Activated T-cell treated with anti-CD3 and anti-CD28 coated beads, Interleukin-2, amount 50 U/mL, for 24 hours (primary cell): ENCODE results near the gene METRNL.
"Not testable (repeated sequence)": the region's sequence is repeated elsewhere in the genome, so short reads cannot be mapped to it uniquely, and the experiment has no call there.

Experiments used
- DNase-seq: peaks from one replicate; pipeline ENCODE4 v3.0.0-alpha.2; 2020
- H3K27ac Mint-ChIP-seq: 2 replicates; pipeline ENCODE4 v1.8.0; 2020; ENCODE audit warnings: mild to moderate bottlenecking, mixed read lengths
- H3K27me3 Mint-ChIP-seq: 2 replicates; pipeline ENCODE4 v1.8.0; 2020; ENCODE audit warnings: mixed read lengths
- H3K36me3 Mint-ChIP-seq: 2 replicates; pipeline ENCODE4 v1.8.0; 2020; ENCODE audit warnings: low read depth, mixed read lengths
- H3K4me1 Mint-ChIP-seq: 2 replicates; pipeline ENCODE4 v1.8.0; 2020; ENCODE audit warnings: low read depth, mixed read lengths
- H3K4me3 Mint-ChIP-seq: 2 replicates; pipeline ENCODE4 v1.8.0; 2020; ENCODE audit warnings: mild to moderate bottlenecking, moderate library complexity, mixed read lengths
- H3K9me3 Mint-ChIP-seq: 2 replicates; pipeline ENCODE4 v1.8.0; 2020; ENCODE audit warnings: mixed read lengths

Gene METRNL

GRCh38 chr17:83125515-83126274 is 46.3 kb downstream of the METRNL start:
- no peaks in the 10 kb centered on the region for H3K36me3 Mint-ChIP-seq
- H3K4me1 Mint-ChIP-seq: peaks cover 14% of the 10 kb centered on the region
- H3K27ac Mint-ChIP-seq: no peak overlapping the region
- DNase-seq: no peak
- no peaks in the 10 kb centered on the region for H3K9me3 Mint-ChIP-seq
- H3K4me3 Mint-ChIP-seq: peak overlapping the region; percentile 8
- peaks cover 39% of the 10 kb centered on the region for H3K27me3 Mint-ChIP-seq

DNA sequence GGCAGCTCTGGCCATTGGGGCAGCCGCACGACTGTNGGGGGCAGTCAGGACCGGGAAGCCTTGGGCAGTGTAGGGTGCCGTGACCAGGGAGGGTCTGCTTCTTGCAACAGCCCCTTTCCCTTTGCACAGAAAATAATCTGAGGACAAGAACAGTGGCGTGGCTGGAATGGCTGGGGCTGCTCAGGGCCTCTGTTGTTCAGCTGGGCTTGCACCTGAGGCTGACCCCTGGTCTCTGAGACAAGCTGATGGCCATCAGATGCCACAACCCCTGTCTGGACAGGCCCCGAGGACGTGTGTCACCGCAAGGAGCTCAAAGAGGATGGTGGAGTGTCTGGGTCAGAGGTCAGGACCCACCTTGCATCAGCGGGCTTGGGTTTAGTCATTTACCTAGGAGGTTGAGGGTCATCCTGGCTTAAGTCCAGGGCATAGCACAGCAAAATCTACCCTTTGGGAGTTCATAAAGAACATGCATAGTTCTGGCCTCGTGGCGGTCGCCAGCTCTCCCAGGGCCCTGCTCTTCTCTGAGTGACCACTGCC is 46.9 kb downstream of the METRNL start:
- Mint-ChIP-seq H3K9me3 (no peaks in the 10 kb centered on the region), H3K4me3 (no peak overlapping the region), H3K36me3 (no peaks in the 10 kb centered on the region), H3K27me3 (peaks cover 39% of the 10 kb centered on the region), H3K4me1 (peaks cover 14% of the 10 kb centered on the region), H3K27ac (no peak overlapping the region)
- DNase-seq: no peak

- Mint-ChIP-seq H3K4me3 (no peak overlapping the region), H3K36me3 (no peaks in the 10 kb centered on the region), H3K9me3 (no peaks in the 10 kb centered on the region), H3K27me3 (peaks cover 28% of the 10 kb centered on the region), H3K27ac (no peak overlapping the region), H3K4me1 (peaks cover 14% of the 10 kb centered on the region)
- no peak for DNase-seq
Observed at GRCh38 chr17:83127431-83128160, 48.2 kb downstream of the METRNL start.

DNA sequence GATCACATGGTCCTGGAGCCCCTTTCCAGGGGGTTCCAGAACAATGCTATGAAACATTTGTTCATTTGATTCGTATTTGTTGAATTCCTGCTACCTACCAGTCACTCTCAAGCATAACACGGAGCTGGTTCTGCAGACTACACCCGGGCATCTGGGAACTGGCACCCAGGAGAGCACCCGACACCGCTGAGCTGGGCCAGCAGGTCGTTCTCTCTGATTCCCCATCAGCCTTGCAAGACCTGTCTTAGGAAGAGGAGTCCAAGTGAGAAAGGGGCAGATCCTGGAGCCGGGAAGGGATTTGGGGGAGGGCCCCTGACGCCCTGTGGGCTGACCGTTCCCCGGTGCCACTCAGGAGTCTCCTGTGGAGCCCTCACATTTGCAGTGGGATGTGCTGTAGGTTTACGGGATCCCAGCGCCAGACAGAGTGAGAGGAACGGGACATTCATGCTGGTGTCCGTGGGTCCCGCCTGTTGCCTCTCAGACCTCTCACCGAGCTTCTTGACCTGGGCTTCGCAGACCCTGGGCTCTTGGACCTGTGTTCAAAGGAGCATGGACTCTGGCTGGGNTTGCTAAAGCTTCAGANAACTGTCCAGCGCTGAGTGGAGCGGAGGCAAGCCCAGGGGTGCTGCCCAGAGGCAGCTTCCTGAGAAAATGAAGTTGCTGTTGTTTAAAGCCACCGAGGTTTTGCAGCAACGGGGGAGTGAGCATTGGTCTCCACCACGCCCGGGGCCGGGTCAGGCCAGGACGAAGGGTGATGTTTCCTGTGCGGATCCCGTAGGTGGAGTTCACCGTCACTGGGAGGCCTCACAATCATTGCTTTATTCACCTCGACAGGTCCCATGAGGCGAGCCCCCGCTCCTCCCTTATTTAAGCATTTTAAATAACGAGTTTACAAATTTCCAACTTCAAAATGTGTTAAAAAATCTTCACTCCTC is 49.2 kb downstream of the METRNL start:
- Mint-ChIP-seq H3K4me1 (peaks cover 14% of the 10 kb centered on the region), H3K27me3 (peaks cover 25% of the 10 kb centered on the region), H3K4me3 (no peak overlapping the region), H3K36me3 (no peaks in the 10 kb centered on the region), H3K27ac (no peak overlapping the region), H3K9me3 (no peaks in the 10 kb centered on the region)
- no peak for DNase-seq

- no peak overlapping the region for H3K27ac Mint-ChIP-seq
- H3K4me3 Mint-ChIP-seq: no peak overlapping the region
Observed at GRCh38 chr17:83129676-83130075, 50.3 kb downstream of the METRNL start.

DNA sequence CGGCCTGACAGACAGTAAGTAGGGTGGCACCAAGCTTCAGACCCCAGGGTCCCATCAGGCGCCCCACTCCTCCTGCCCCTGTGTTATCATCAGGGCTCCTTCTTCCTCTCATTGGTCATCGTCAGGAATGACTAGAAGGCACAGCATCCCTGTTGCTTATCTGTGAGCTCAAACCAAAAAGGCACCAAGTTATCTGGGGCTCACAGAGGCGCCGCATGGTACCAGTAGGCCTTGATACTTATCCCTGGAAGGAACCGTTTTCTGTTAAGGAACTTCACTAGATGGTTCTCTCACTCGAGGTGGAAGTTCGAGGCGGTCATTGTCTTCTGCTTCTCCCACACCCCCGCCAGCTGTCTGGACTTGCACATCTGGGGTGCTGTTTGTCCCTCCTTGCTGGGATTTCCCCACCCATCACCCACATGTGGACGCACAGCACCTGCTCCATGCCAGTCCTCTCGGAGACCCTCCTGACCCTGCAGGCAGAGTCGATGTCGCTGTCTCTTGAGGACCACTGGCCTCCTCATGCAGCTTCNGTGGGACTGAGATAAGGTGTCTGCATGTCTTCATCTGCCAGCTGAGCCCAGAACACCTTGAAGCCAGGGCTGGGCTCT is 52.1 kb downstream of the METRNL start:
- Mint-ChIP-seq H3K4me3 (no peak overlapping the region), H3K27ac (no peak overlapping the region), H3K27me3 (peaks cover 3% of the 10 kb centered on the region), H3K9me3 (no peaks in the 10 kb centered on the region), H3K36me3 (no peaks in the 10 kb centered on the region), H3K4me1 (no peaks in the 10 kb centered on the region)
- no peak for DNase-seq

More at GRCh38 chr17:83129676-83130075, 50.3 kb downstream of the METRNL start:
- no peak for DNase-seq
- Mint-ChIP-seq H3K9me3 (no peaks in the 10 kb centered on the region), H3K4me1 (peaks cover 14% of the 10 kb centered on the region), H3K36me3 (no peaks in the 10 kb centered on the region), H3K27me3 (peaks cover 19% of the 10 kb centered on the region)

GRCh38 chr17:83132251-83133081 is 53.1 kb downstream of the METRNL start:
- Mint-ChIP-seq H3K4me3 (no peak overlapping the region), H3K27ac (no peak overlapping the region), H3K27me3 (no peaks in the 10 kb centered on the region), H3K36me3 (no peaks in the 10 kb centered on the region), H3K9me3 (no peaks in the 10 kb centered on the region), H3K4me1 (no peaks in the 10 kb centered on the region)
- no peak for DNase-seq

DNA sequence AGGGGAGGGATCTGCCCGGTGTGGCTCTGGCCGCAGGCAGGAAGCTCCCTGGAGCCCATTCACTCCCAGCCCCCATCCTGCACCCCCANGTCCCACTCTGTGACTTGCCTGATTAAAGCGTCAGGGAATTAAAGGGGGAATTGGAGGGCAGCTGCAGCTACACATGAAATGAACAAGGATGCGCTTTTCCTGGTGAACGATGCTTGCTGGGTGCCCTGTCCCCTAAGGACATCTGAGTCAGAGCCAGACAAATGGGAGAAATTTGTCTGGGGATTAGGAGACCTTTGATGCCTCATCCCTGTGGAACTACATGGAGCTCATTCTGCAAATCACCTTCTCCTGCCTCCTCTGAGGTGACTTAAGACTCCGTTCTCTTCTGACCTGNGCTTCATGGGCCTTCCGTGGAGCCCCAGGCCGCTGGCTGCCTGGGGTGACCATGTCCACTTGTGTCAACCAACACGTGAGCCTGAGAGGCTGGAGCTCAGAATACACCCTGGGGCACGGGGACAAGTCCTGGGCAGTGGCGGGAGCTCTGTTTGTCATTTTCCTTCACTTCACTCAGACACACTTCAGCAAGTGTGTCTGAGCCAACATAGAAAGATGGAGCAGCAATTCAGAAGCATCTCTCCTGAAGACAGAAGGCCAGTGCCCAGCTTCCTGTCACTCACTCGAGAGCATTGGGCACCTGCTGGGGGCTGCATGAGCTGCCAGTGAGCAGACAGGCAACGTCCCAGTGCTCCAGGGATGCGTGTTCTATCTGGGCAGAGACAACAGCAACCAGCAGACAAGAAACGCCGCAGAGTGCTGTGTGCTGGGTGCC is 54.1 kb downstream of the METRNL start:
- Mint-ChIP-seq H3K27me3 (no peaks in the 10 kb centered on the region), H3K36me3 (no peaks in the 10 kb centered on the region), H3K4me1 (no peaks in the 10 kb centered on the region), H3K27ac (no peak overlapping the region), H3K9me3 (no peaks in the 10 kb centered on the region), H3K4me3 (no peak overlapping the region)
- peak; percentile 20 for DNase-seq

GRCh38 chr17:83134456-83134855 is 55.0 kb downstream of the METRNL start:
- not testable (repeated sequence) for H3K9me3 Mint-ChIP-seq, H3K36me3 Mint-ChIP-seq, H3K27me3 Mint-ChIP-seq, H3K4me3 Mint-ChIP-seq, DNase-seq, H3K4me1 Mint-ChIP-seq, H3K27ac Mint-ChIP-seq

DNA sequence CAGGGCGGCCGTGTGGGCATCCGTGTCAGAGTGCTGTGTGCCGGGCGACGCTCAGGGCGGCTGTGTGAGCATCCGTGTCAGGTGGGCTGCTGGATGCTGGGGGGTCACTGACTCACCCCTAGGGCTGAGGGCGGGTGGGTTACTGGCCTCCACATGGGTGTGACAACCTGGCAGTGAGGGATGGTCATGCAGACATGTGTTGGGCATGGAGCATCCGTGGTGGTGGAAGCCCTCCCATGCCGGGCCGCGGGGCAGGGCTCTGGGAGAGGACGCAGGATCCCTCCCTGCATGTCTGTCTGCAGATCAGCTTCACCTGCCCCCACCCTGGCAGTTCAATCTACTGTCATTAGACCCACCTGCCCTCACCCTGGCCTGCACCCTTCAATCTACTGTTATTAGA is 56.3 kb downstream of the METRNL start:
- H3K27me3 Mint-ChIP-seq: no peaks in the 10 kb centered on the region
- no peaks in the 10 kb centered on the region for H3K36me3 Mint-ChIP-seq
- H3K4me1 Mint-ChIP-seq: no peaks in the 10 kb centered on the region
- DNase-seq: peak; percentile 24
- no peak overlapping the region for H3K27ac Mint-ChIP-seq
- H3K9me3 Mint-ChIP-seq: no peaks in the 10 kb centered on the region
- no peak overlapping the region for H3K4me3 Mint-ChIP-seq

DNA sequence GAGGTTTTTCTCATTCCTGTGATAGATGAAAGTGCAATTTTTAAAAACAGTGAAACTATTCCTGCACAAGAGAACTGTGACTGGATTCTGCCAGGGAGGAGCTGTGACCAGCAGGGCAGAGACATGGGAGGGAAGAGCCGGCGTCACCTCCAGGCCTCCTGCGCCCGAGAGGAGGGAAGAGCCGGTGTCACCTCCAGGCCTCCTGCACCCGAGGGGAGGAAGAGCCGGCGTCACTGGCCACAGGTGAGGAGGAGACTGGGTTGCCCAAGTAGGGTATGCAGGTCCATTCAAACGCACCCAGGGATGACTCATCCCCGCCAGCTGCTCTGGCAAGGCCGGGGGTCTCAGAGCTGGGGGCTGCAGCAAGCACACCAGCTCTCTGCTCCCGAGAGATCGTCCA is 56.7 kb downstream of the METRNL start:
- peak; percentile 7 for DNase-seq
- no peak overlapping the region for H3K27ac Mint-ChIP-seq
- no peak overlapping the region for H3K4me3 Mint-ChIP-seq
- no peaks in the 10 kb centered on the region for H3K9me3 Mint-ChIP-seq
- no peaks in the 10 kb centered on the region for H3K4me1 Mint-ChIP-seq
- no peaks in the 10 kb centered on the region for H3K36me3 Mint-ChIP-seq
- H3K27me3 Mint-ChIP-seq: no peaks in the 10 kb centered on the region

GRCh38 chr17:83136931-83137330 is 57.5 kb downstream of the METRNL start:
- Mint-ChIP-seq H3K36me3 (no peaks in the 10 kb centered on the region), H3K9me3 (peaks cover 1% of the 10 kb centered on the region), H3K4me3 (no peak overlapping the region), H3K4me1 (no peaks in the 10 kb centered on the region), H3K27me3 (no peaks in the 10 kb centered on the region), H3K27ac (no peak overlapping the region)
- peak; percentile 2 for DNase-seq

- no peaks in the 10 kb centered on the region for H3K4me1 Mint-ChIP-seq
- peak; percentile 11 for DNase-seq
- H3K9me3 Mint-ChIP-seq: peaks cover 6% of the 10 kb centered on the region
- H3K27me3 Mint-ChIP-seq: peaks cover 3% of the 10 kb centered on the region
- H3K27ac Mint-ChIP-seq: no peak overlapping the region
- no peaks in the 10 kb centered on the region for H3K36me3 Mint-ChIP-seq
- H3K4me3 Mint-ChIP-seq: no peak overlapping the region
Observed at GRCh38 chr17:83137523-83137922, 58.1 kb downstream of the METRNL start.
